Fibroblast of lung (primary cell): ENCODE data around the gene IER5L.

Experiments
- EZH2 ChIP-seq: IDR thresholded peaks from 2 replicates; pipeline ENCODE4 v1.5.1; 2012; ENCODE audit warnings: low read length, control low read depth, mild to moderate bottlenecking; ENCODE audit errors: missing control alignments
- TF ChIP-seq, protein P1 (sequence below), 2 donors: IDR thresholded peaks in 1 of 2; conservative IDR thresholded peaks in 1 of 2; 1 replicate in 1 of 2; 2 replicates in 1 of 2; pipeline ENCODE4 v1.5.1; 2011 to 2012; ENCODE audit warnings: low read length in 2 of 2, control low read depth in 1 of 2, inconsistent platforms in 1 of 2, low read depth in 1 of 2, mild to moderate bottlenecking in 1 of 2

DNA sequence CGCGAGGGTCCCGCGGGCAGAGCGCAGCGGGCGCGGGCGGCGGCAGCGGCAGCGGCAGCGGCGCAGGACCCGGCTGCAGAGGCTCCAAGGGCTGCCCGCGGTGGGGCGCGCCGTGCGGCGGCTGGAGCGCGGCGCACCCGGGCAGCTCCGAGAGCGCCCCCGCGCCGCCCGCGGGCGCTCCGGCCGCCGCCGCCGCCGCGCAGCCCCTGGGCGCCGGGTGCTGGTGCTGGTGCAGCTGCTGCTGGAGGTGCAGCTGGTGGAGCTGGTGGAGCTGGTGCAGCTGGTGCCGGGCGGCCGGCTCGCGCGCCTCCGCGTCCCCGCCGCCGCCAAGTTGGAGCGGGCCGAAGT lies 644 bp downstream of the IER5L start:
- TF ChIP-seq, protein P1, sequence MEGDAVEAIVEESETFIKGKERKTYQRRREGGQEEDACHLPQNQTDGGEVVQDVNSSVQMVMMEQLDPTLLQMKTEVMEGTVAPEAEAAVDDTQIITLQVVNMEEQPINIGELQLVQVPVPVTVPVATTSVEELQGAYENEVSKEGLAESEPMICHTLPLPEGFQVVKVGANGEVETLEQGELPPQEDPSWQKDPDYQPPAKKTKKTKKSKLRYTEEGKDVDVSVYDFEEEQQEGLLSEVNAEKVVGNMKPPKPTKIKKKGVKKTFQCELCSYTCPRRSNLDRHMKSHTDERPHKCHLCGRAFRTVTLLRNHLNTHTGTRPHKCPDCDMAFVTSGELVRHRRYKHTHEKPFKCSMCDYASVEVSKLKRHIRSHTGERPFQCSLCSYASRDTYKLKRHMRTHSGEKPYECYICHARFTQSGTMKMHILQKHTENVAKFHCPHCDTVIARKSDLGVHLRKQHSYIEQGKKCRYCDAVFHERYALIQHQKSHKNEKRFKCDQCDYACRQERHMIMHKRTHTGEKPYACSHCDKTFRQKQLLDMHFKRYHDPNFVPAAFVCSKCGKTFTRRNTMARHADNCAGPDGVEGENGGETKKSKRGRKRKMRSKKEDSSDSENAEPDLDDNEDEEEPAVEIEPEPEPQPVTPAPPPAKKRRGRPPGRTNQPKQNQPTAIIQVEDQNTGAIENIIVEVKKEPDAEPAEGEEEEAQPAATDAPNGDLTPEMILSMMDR (conservative IDR thresholded peaks at IDR 0.05 in 1 of 2, IDR thresholded peaks at IDR 0.05 in 1 of 2; ENCODE audit: low read depth in 1 of 2, low read length in 2 of 2) = no peak
- TF ChIP-seq EZH2 = no peak
